ENCODE measurements around the gene ETV6. TPM values are rescaled to one million over a fixed set of nuclear protein-coding genes. Genes with fewer than 3 reads are reported as not detected.

Gene ETV6
- total RNA-seq, 1 donor from 2014 or later: 117 TPM

DNA sequence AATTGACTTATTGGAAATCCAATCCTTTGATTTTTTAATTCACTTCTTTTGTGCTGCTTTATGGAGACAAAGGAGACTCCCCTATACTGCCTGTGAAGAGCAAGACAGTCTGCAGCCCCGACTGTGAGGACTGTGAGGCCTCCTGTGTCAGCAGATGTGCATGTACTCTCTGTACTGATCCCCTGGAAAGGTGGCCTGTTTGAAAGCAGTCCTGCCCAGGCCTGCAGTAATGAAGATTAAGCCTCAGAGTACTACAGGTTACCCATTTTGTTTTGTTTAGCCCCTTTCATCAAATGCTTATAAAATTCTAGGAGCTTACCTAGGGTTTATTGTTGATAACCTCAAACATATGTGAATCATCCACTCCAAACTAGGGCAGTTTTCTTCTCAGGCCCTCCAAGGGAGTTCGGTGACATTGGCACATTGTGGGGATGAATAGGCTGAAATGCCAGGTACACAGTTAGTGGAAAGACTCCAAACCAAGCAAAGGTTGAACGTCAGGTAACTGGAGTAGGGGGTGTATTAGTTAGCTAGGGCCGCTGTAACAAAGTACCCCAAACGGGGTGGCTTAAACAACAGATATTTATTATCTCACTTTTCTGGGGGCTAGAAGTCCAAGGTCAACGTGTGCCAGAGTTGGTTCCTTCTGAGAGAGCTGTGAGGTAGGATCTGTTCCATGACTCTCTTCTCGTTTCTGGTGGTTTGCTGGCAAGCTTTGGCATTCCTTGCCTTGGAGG is 212.6 kb downstream of the ETV6 start:
- Mint-ChIP-seq H3K4me3 (no peak overlapping the region), H3K27ac (peak overlapping the region; percentile 81), H3K36me3 (ENCODE audit: low read depth) (peaks cover 83% of the 10 kb centered on the region), H3K9me3 (peaks cover 23% of the 10 kb centered on the region), H3K27me3 (ENCODE audit: insufficient read depth) (no peaks in the 10 kb centered on the region), H3K4me1 (ENCODE audit: low read depth) (peaks cover 82% of the 10 kb centered on the region)
- intact Hi-C loops (cut with micrococcal nuclease): loop anchor here (2.0 kb wide), 1 partner anchor 41 kb away; no protein-coding TSS in a partner anchor
- no peak for DNase-seq (ENCODE audit: low spot score)

- Mint-ChIP-seq H3K36me3 (ENCODE audit: low read depth) (peaks cover 83% of the 10 kb centered on the region), H3K4me1 (ENCODE audit: low read depth) (peaks cover 83% of the 10 kb centered on the region), H3K9me3 (peaks cover 30% of the 10 kb centered on the region), H3K4me3 (no peak overlapping the region), H3K27me3 (ENCODE audit: insufficient read depth) (no peaks in the 10 kb centered on the region), H3K27ac (peak overlapping the region; percentile 76)
- intact Hi-C loops (cut with micrococcal nuclease): no loop called here
- no peak for DNase-seq (ENCODE audit: low spot score)
These were observed 213.3 kb downstream of the ETV6 start for GRCh38 chr12:11862798-11863197.

GRCh38 chr12:11863478-11863906 is 214.0 kb downstream of the ETV6 start:
- H3K36me3 Mint-ChIP-seq (ENCODE audit: low read depth): peaks cover 84% of the 10 kb centered on the region
- intact Hi-C loops (cut with micrococcal nuclease): no loop called here
- no peak overlapping the region for H3K4me3 Mint-ChIP-seq
- peaks cover 30% of the 10 kb centered on the region for H3K9me3 Mint-ChIP-seq
- H3K27ac Mint-ChIP-seq: peak overlapping the region; percentile 34
- no peak for DNase-seq (ENCODE audit: low spot score)
- H3K4me1 Mint-ChIP-seq (ENCODE audit: low read depth): peaks cover 83% of the 10 kb centered on the region
- no peaks in the 10 kb centered on the region for H3K27me3 Mint-ChIP-seq (ENCODE audit: insufficient read depth)

GRCh38 chr12:11863988-11864387 is 214.5 kb downstream of the ETV6 start:
- Mint-ChIP-seq H3K27me3 (ENCODE audit: insufficient read depth) (no peaks in the 10 kb centered on the region), H3K9me3 (peaks cover 30% of the 10 kb centered on the region), H3K4me3 (no peak overlapping the region), H3K36me3 (ENCODE audit: low read depth) (peaks cover 80% of the 10 kb centered on the region), H3K27ac (peak overlapping the region; percentile 34), H3K4me1 (ENCODE audit: low read depth) (peaks cover 79% of the 10 kb centered on the region)
- no peak for DNase-seq (ENCODE audit: low spot score)
- intact Hi-C loops (cut with micrococcal nuclease): no loop called here

DNA sequence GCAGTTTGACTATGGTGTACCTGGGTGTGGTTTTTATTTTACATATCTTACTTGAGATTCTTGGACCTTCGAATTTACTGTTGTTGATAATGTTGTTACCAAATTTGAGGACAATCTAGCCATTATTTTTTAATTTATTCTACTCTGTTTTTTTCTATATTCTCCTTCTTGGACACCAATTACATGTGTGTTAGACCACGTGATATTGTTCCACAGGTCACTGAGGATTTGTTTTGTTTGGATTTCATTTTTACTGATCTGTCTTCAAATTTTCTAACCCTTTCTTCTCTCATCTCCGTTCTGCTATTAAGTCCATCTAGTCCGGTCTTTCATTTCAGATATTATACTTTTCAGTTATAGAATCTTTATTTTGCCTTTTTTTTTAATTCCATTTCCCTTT is 216.3 kb downstream of the ETV6 start:
- intact Hi-C loops (cut with micrococcal nuclease): loop anchor here (5.0 kb wide), 1 partner anchor 34 kb away; no protein-coding TSS in a partner anchor
- no peak for DNase-seq (ENCODE audit: low spot score)
- Mint-ChIP-seq H3K9me3 (peaks cover 30% of the 10 kb centered on the region), H3K36me3 (ENCODE audit: low read depth) (peaks cover 83% of the 10 kb centered on the region), H3K4me3 (no peak overlapping the region), H3K27me3 (ENCODE audit: insufficient read depth) (no peaks in the 10 kb centered on the region), H3K27ac (peak overlapping the region; percentile 19), H3K4me1 (ENCODE audit: low read depth) (peaks cover 69% of the 10 kb centered on the region)

GRCh38 chr12:11868027-11868426 is 218.6 kb downstream of the ETV6 start:
- H3K4me1 Mint-ChIP-seq (ENCODE audit: low read depth): peaks cover 60% of the 10 kb centered on the region
- H3K36me3 Mint-ChIP-seq (ENCODE audit: low read depth): peaks cover 79% of the 10 kb centered on the region
- no peak overlapping the region for H3K4me3 Mint-ChIP-seq
- H3K27me3 Mint-ChIP-seq (ENCODE audit: insufficient read depth): no peaks in the 10 kb centered on the region
- intact Hi-C loops (cut with micrococcal nuclease): loop anchor here (5.0 kb wide), 1 partner anchor 36 kb away; no protein-coding TSS in a partner anchor
- peak overlapping the region; percentile 53 for H3K27ac Mint-ChIP-seq
- no peak for DNase-seq (ENCODE audit: low spot score)
- peaks cover 30% of the 10 kb centered on the region for H3K9me3 Mint-ChIP-seq

DNA sequence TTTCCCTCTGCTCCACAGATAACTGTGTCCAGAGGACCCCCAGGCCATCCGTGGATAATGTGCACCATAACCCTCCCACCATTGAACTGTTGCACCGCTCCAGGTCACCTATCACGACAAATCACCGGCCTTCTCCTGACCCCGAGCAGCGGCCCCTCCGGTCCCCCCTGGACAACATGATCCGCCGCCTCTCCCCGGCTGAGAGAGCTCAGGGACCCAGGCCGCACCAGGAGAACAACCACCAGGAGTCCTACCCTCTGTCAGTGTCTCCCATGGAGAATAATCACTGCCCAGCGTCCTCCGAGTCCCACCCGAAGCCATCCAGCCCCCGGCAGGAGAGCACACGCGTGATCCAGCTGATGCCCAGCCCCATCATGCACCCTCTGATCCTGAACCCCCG is 219.9 kb downstream of the ETV6 start:
- H3K9me3 Mint-ChIP-seq: peaks cover 30% of the 10 kb centered on the region
- peaks cover 68% of the 10 kb centered on the region for H3K36me3 Mint-ChIP-seq (ENCODE audit: low read depth)
- H3K4me3 Mint-ChIP-seq: no peak overlapping the region
- intact Hi-C loops (cut with micrococcal nuclease): loop anchor here (5.0 kb wide), 1 partner anchor 37 kb away; no protein-coding TSS in a partner anchor
- no peaks in the 10 kb centered on the region for H3K27me3 Mint-ChIP-seq (ENCODE audit: insufficient read depth)
- no peak overlapping the region for H3K27ac Mint-ChIP-seq
- DNase-seq (ENCODE audit: low spot score): no peak
- H3K4me1 Mint-ChIP-seq (ENCODE audit: low read depth): peaks cover 49% of the 10 kb centered on the region

- no peaks in the 10 kb centered on the region for H3K27me3 Mint-ChIP-seq (ENCODE audit: insufficient read depth)
- H3K9me3 Mint-ChIP-seq: peaks cover 26% of the 10 kb centered on the region
- peaks cover 49% of the 10 kb centered on the region for H3K4me1 Mint-ChIP-seq (ENCODE audit: low read depth)
- H3K36me3 Mint-ChIP-seq (ENCODE audit: low read depth): peaks cover 63% of the 10 kb centered on the region
- intact Hi-C loops (cut with micrococcal nuclease): no loop called here
- H3K4me3 Mint-ChIP-seq: no peak overlapping the region
- no peak for DNase-seq (ENCODE audit: low spot score)
- H3K27ac Mint-ChIP-seq: no peak overlapping the region
These were observed 220.6 kb downstream of the ETV6 start for GRCh38 chr12:11870041-11870451.

DNA sequence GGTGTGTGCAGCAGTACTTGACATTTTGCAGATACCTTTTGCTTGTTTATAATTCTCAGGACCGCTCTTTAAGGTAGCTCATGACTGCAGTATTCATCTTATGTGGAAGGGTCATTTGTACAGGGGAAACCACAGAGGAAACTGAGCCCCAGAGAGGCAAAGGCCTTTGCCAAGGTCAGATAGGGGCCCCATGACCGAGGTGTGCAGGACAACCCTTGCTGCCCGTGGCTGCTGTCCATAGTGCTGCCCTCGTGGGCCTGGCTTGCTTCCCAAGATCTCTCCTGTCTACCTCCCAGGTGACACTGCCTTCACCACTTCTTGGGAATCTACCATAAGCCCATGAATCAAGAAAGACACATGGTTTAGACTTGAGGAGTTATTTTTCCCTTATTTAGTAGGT is 222.6 kb downstream of the ETV6 start:
- Mint-ChIP-seq H3K27ac (no peak overlapping the region), H3K4me1 (ENCODE audit: low read depth) (peaks cover 56% of the 10 kb centered on the region), H3K36me3 (ENCODE audit: low read depth) (peaks cover 57% of the 10 kb centered on the region), H3K9me3 (peaks cover 6% of the 10 kb centered on the region), H3K27me3 (ENCODE audit: insufficient read depth) (no peaks in the 10 kb centered on the region), H3K4me3 (no peak overlapping the region)
- intact Hi-C loops (cut with micrococcal nuclease): no loop called here
- no peak for DNase-seq (ENCODE audit: low spot score)

- Mint-ChIP-seq H3K27me3 (ENCODE audit: insufficient read depth) (no peaks in the 10 kb centered on the region), H3K4me1 (ENCODE audit: low read depth) (peaks cover 73% of the 10 kb centered on the region), H3K9me3 (no peaks in the 10 kb centered on the region), H3K4me3 (peak overlapping the region; percentile 9), H3K36me3 (ENCODE audit: low read depth) (peaks cover 55% of the 10 kb centered on the region), H3K27ac (peak overlapping the region; percentile 61)
- intact Hi-C loops (cut with micrococcal nuclease): loop anchor here (1.0 to 2.0 kb wide), 3 partner anchors 19 to 132 kb away; no protein-coding TSS in a partner anchor
- no peak for DNase-seq (ENCODE audit: low spot score)
These were observed 226.0 kb downstream of the ETV6 start for GRCh38 chr12:11875414-11875935.

DNA sequence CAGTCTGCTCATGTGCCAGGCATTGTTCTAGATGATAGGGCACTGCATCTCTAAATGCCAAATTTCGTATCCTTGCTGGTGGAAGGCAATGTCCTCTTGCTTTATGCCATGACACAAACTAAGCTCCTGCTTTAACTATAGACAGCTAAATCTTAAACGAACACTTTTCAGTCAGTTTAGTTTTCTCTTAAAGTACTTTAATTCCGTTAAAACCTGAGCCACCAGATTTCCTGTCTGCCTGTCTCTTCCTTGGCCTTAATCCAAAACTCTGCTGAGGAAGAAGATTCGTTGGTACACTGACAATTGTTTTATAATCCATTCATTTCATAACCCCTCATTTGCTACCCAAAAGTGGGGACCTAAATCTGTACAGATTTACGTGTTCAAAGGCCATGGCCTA is 226.8 kb downstream of the ETV6 start:
- Mint-ChIP-seq H3K27me3 (ENCODE audit: insufficient read depth) (no peaks in the 10 kb centered on the region), H3K4me1 (ENCODE audit: low read depth) (peaks cover 75% of the 10 kb centered on the region), H3K36me3 (ENCODE audit: low read depth) (peaks cover 58% of the 10 kb centered on the region), H3K27ac (peak overlapping the region; percentile 78), H3K4me3 (peak overlapping the region; percentile 35), H3K9me3 (no peaks in the 10 kb centered on the region)
- no peak for DNase-seq (ENCODE audit: low spot score)
- intact Hi-C loops (cut with micrococcal nuclease): no loop called here

GRCh38 chr12:11877102-11877826 is 227.8 kb downstream of the ETV6 start:
- peaks cover 54% of the 10 kb centered on the region for H3K36me3 Mint-ChIP-seq (ENCODE audit: low read depth)
- H3K9me3 Mint-ChIP-seq: no peaks in the 10 kb centered on the region
- intact Hi-C loops (cut with micrococcal nuclease): no loop called here
- no peak for DNase-seq (ENCODE audit: low spot score)
- no peaks in the 10 kb centered on the region for H3K27me3 Mint-ChIP-seq (ENCODE audit: insufficient read depth)
- H3K27ac Mint-ChIP-seq: peak overlapping the region; percentile 78
- H3K4me3 Mint-ChIP-seq: no peak overlapping the region
- peaks cover 68% of the 10 kb centered on the region for H3K4me1 Mint-ChIP-seq (ENCODE audit: low read depth)

Measured in activated T-helper 1 cell treated with anti-CD3 and anti-CD28 coated beads, Interleukin-12 subunit alpha, Interleukin-12 subunit beta, Interleukin-2, Interleukin-4 antibody, amounts not matched to agents 30 ng/mL and 10 ng/mL and 1 ng/mL, durations not matched to agents 14 hours and 24 hours and 36 hours (primary cell).